ENCODE results near the gene SMKR1.
A peak's percentile ranks its signal among the peaks of the same experiment; 100 is the strongest.

The SMKR1 gene

GRCh38 chr7:129489491-129489890, 12.8 kb upstream of the SMKR1 start:
- no peak overlapping the region for H3K9ac ChIP-seq (ENCODE audit: low read length)
- no peak overlapping the region for H3K4me3 ChIP-seq (ENCODE audit: low read length)
- peak; percentile 66 for DNase-seq (ENCODE audit: low read depth)
- H3K9me3 ChIP-seq (ENCODE audit: control insufficient read depth, low read length): no peaks in the 10 kb centered on the region
- no peaks in the 10 kb centered on the region for H3K27me3 ChIP-seq (replicated peaks; ENCODE audit: control insufficient read depth, insufficient read depth, low read length)
- peaks cover 8% of the 10 kb centered on the region for H3K4me1 ChIP-seq (ENCODE audit: control insufficient read depth, insufficient read depth, low read length)
- no peaks in the 10 kb centered on the region for H3K36me3 ChIP-seq (ENCODE audit: control insufficient read depth, insufficient read depth, low read length, severe bottlenecking)

- peaks cover 8% of the 10 kb centered on the region for H3K4me1 ChIP-seq (ENCODE audit: control insufficient read depth, insufficient read depth, low read length)
- H3K9me3 ChIP-seq (ENCODE audit: control insufficient read depth, low read length): no peaks in the 10 kb centered on the region
- no peak overlapping the region for H3K9ac ChIP-seq (ENCODE audit: low read length)
- H3K4me3 ChIP-seq (ENCODE audit: low read length): no peak overlapping the region
- no peak for DNase-seq (ENCODE audit: low read depth)
- no peaks in the 10 kb centered on the region for H3K36me3 ChIP-seq (ENCODE audit: control insufficient read depth, insufficient read depth, low read length, severe bottlenecking)
- no peaks in the 10 kb centered on the region for H3K27me3 ChIP-seq (replicated peaks; ENCODE audit: control insufficient read depth, insufficient read depth, low read length)
Observed at GRCh38 chr7:129492391-129492790, 9.9 kb upstream of the SMKR1 start.

GRCh38 chr7:129493555-129493954, 8.8 kb upstream of the SMKR1 start:
- no peak overlapping the region for H3K9ac ChIP-seq (ENCODE audit: low read length)
- H3K27me3 ChIP-seq (replicated peaks; ENCODE audit: control insufficient read depth, insufficient read depth, low read length): no peaks in the 10 kb centered on the region
- no peaks in the 10 kb centered on the region for H3K9me3 ChIP-seq (ENCODE audit: control insufficient read depth, low read length)
- peaks cover 8% of the 10 kb centered on the region for H3K4me1 ChIP-seq (ENCODE audit: control insufficient read depth, insufficient read depth, low read length)
- peak; percentile 41 for DNase-seq (ENCODE audit: low read depth)
- H3K36me3 ChIP-seq (ENCODE audit: control insufficient read depth, insufficient read depth, low read length, severe bottlenecking): no peaks in the 10 kb centered on the region
- no peak overlapping the region for H3K4me3 ChIP-seq (ENCODE audit: low read length)

- Histone ChIP-seq H3K4me1 (ENCODE audit: control insufficient read depth, insufficient read depth, low read length) (peaks cover 8% of the 10 kb centered on the region), H3K9me3 (ENCODE audit: control insufficient read depth, low read length) (no peaks in the 10 kb centered on the region), H3K36me3 (ENCODE audit: control insufficient read depth, insufficient read depth, low read length, severe bottlenecking) (no peaks in the 10 kb centered on the region), H3K9ac (ENCODE audit: low read length) (no peak overlapping the region), H3K4me3 (ENCODE audit: low read length) (no peak overlapping the region), H3K27me3 (replicated peaks; ENCODE audit: control insufficient read depth, insufficient read depth, low read length) (no peaks in the 10 kb centered on the region)
- peak; percentile 92 for DNase-seq (ENCODE audit: low read depth)
Observed at GRCh38 chr7:129494041-129494440, 8.3 kb upstream of the SMKR1 start.

GRCh38 chr7:129495987-129496386, 6.3 kb upstream of the SMKR1 start:
- H3K27me3 ChIP-seq (replicated peaks; ENCODE audit: control insufficient read depth, insufficient read depth, low read length): no peaks in the 10 kb centered on the region
- H3K4me3 ChIP-seq (ENCODE audit: low read length): no peak overlapping the region
- no peaks in the 10 kb centered on the region for H3K9me3 ChIP-seq (ENCODE audit: control insufficient read depth, low read length)
- H3K9ac ChIP-seq (ENCODE audit: low read length): no peak overlapping the region
- H3K4me1 ChIP-seq (ENCODE audit: control insufficient read depth, insufficient read depth, low read length): peaks cover 4% of the 10 kb centered on the region
- DNase-seq (ENCODE audit: low read depth): no peak
- H3K36me3 ChIP-seq (ENCODE audit: control insufficient read depth, insufficient read depth, low read length, severe bottlenecking): no peaks in the 10 kb centered on the region

- Histone ChIP-seq H3K9me3 (ENCODE audit: control insufficient read depth, low read length) (no peaks in the 10 kb centered on the region), H3K27me3 (replicated peaks; ENCODE audit: control insufficient read depth, insufficient read depth, low read length) (no peaks in the 10 kb centered on the region), H3K4me3 (ENCODE audit: low read length) (no peak overlapping the region), H3K36me3 (ENCODE audit: control insufficient read depth, insufficient read depth, low read length, severe bottlenecking) (no peaks in the 10 kb centered on the region), H3K9ac (ENCODE audit: low read length) (no peak overlapping the region), H3K4me1 (ENCODE audit: control insufficient read depth, insufficient read depth, low read length) (peaks cover 4% of the 10 kb centered on the region)
- no peak for DNase-seq (ENCODE audit: low read depth)
Observed at GRCh38 chr7:129496653-129497052, 5.7 kb upstream of the SMKR1 start.

GRCh38 chr7:129497156-129497555, 5.2 kb upstream of the SMKR1 start:
- no peak for DNase-seq (ENCODE audit: low read depth)
- Histone ChIP-seq H3K9me3 (ENCODE audit: control insufficient read depth, low read length) (no peaks in the 10 kb centered on the region), H3K4me1 (ENCODE audit: control insufficient read depth, insufficient read depth, low read length) (peaks cover 4% of the 10 kb centered on the region), H3K9ac (ENCODE audit: low read length) (no peak overlapping the region), H3K36me3 (ENCODE audit: control insufficient read depth, insufficient read depth, low read length, severe bottlenecking) (no peaks in the 10 kb centered on the region), H3K27me3 (replicated peaks; ENCODE audit: control insufficient read depth, insufficient read depth, low read length) (no peaks in the 10 kb centered on the region), H3K4me3 (ENCODE audit: low read length) (no peak overlapping the region)

GRCh38 chr7:129498021-129498420, 4.3 kb upstream of the SMKR1 start:
- DNase-seq (ENCODE audit: low read depth): no peak
- Histone ChIP-seq H3K4me3 (ENCODE audit: low read length) (no peak overlapping the region), H3K4me1 (ENCODE audit: control insufficient read depth, insufficient read depth, low read length) (peaks cover 4% of the 10 kb centered on the region), H3K36me3 (ENCODE audit: control insufficient read depth, insufficient read depth, low read length, severe bottlenecking) (no peaks in the 10 kb centered on the region), H3K27me3 (replicated peaks; ENCODE audit: control insufficient read depth, insufficient read depth, low read length) (no peaks in the 10 kb centered on the region), H3K9ac (ENCODE audit: low read length) (no peak overlapping the region), H3K9me3 (ENCODE audit: control insufficient read depth, low read length) (no peaks in the 10 kb centered on the region)

GRCh38 chr7:129499999-129500398, 2.3 kb upstream of the SMKR1 start:
- no peaks in the 10 kb centered on the region for H3K36me3 ChIP-seq (ENCODE audit: control insufficient read depth, insufficient read depth, low read length, severe bottlenecking)
- no peaks in the 10 kb centered on the region for H3K27me3 ChIP-seq (replicated peaks; ENCODE audit: control insufficient read depth, insufficient read depth, low read length)
- no peak overlapping the region for H3K4me3 ChIP-seq (ENCODE audit: low read length)
- no peak overlapping the region for H3K9ac ChIP-seq (ENCODE audit: low read length)
- no peak for DNase-seq (ENCODE audit: low read depth)
- no peaks in the 10 kb centered on the region for H3K9me3 ChIP-seq (ENCODE audit: control insufficient read depth, low read length)
- H3K4me1 ChIP-seq (ENCODE audit: control insufficient read depth, insufficient read depth, low read length): no peaks in the 10 kb centered on the region

GRCh38 chr7:129502708-129503685, 666 bp downstream of the SMKR1 start:
- DNase-seq (ENCODE audit: low read depth): no peak
- peak overlapping the region; percentile 15 for H3K9ac ChIP-seq (ENCODE audit: low read length)
- no peaks in the 10 kb centered on the region for H3K9me3 ChIP-seq (ENCODE audit: control insufficient read depth, low read length)
- H3K4me3 ChIP-seq (ENCODE audit: low read length): peak overlapping the region; percentile 78
- H3K4me1 ChIP-seq (ENCODE audit: control insufficient read depth, insufficient read depth, low read length): no peaks in the 10 kb centered on the region
- H3K36me3 ChIP-seq (ENCODE audit: control insufficient read depth, insufficient read depth, low read length, severe bottlenecking): no peaks in the 10 kb centered on the region
- no peaks in the 10 kb centered on the region for H3K27me3 ChIP-seq (replicated peaks; ENCODE audit: control insufficient read depth, insufficient read depth, low read length)

- no peaks in the 10 kb centered on the region for H3K9me3 ChIP-seq (ENCODE audit: control insufficient read depth, low read length)
- H3K9ac ChIP-seq (ENCODE audit: low read length): no peak overlapping the region
- no peak overlapping the region for H3K4me3 ChIP-seq (ENCODE audit: low read length)
- H3K36me3 ChIP-seq (ENCODE audit: control insufficient read depth, insufficient read depth, low read length, severe bottlenecking): no peaks in the 10 kb centered on the region
- H3K4me1 ChIP-seq (ENCODE audit: control insufficient read depth, insufficient read depth, low read length): no peaks in the 10 kb centered on the region
- no peaks in the 10 kb centered on the region for H3K27me3 ChIP-seq (replicated peaks; ENCODE audit: control insufficient read depth, insufficient read depth, low read length)
- DNase-seq (ENCODE audit: low read depth): no peak
Observed at GRCh38 chr7:129503725-129504124, 1.4 kb downstream of the SMKR1 start.

All from adipocyte (in vitro differentiated cells).